ENCODE results near the gene SFSWAP.
A peak's percentile ranks its signal among the peaks of the same experiment; 100 is the strongest.
"Not testable (repeated sequence)": the region's sequence is repeated elsewhere in the genome, so short reads cannot be mapped to it uniquely, and the experiment has no call there.

The SFSWAP gene

GRCh38 chr12:131679816-131680215, 31.1 kb upstream of the SFSWAP start:
- not testable (repeated sequence) for DNase-seq

DNA sequence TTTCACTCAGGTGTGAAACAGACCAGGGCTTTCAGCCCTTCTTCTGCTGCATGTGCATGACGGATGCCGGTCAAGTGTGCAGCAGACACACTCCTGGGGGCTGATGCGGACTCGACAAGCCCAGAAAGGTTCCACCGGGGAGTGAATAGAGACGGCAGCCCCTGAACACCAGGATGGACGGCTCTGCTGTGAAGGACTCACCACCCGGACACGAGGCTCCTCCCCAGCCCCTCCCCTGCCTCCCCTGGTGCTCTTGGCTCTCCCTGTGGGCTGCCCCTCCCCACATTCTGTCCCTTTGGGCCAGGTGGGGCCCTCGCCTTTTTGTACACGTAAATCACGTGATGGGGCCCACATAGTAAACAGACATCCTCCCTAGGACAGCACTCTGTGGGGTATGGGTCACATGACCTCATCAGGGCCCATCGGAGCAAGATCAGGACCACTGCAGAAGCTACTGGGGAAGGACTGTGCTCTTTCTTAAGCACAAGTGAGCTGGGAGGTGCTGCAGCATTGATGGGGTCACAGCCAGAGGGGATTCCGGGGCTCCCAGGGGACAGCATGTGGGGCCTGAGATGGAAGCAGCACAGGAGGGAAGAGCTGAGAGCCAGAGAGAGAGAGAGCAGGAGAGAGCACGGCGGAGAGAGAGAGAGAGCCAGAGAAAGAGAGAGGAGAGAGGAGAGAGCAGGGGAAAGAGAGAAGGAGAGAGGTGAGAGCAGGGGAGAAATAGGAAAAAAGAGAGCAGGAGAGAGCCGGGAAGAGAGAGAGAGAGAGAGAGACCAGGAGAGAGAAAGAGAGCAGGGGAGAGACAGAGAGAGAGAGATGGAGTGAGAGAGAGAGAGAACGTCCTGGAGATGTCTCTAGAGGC, 30.3 kb upstream of the SFSWAP start:
- DNase-seq = not testable (repeated sequence)

DNA sequence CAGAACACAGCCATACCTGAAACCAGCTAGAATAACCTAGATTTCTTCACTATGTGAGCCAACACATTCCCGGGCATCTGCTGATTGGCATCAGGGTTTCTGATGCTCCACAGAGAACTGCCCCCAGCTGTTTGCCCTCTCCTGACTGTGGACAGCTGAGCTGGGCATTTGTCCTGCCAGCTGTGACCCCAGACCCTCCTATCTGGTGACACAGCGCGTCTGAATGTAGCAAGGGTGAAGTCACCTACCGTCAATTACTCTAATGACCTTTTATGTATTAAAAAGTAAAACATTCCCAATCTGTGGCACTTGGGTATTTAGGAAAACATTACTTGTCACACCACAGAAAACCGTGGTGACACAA, 29.7 kb upstream of the SFSWAP start:
- DNase-seq = no peak

DNA sequence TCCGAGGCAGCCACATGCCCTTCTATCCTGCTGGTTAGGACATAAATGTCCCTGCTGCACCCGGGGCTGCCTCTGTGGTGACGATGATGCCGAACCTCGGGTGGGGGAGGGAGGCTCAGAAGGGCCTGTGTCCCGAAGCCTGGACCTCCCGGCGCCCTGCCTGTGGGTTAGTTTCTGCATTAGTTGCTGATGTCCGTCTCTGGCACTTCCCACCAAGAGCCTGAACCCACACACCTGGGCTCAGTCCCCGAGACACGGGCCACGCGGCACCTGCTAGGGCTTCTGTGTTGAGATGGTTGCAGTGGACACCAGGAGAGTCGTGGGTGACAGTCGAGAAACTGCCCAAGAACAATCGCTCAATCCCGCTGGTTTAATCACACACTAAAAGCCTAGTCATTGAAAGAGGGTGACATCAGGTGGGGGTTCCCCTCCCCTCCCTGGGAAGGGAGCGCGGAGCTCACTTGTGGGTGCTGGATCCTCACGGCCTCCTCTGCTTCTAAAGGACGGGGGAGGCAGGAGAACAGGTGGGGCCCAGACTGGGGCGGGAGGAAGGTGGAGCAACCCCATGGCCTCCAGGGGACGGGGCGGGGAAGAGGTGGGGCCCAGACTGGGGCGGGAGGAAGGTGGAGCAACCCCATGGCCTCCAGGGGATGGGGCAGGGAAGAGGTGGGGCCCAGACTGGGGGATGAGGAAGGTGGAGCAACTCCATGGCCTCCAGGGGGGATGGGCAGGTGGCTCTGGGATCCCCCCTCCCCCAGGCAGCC, 29.0 kb upstream of the SFSWAP start:
- DNase-seq = peak; percentile 20

GRCh38 chr12:131682510-131682895, 28.4 kb upstream of the SFSWAP start:
- no peak for DNase-seq

DNA sequence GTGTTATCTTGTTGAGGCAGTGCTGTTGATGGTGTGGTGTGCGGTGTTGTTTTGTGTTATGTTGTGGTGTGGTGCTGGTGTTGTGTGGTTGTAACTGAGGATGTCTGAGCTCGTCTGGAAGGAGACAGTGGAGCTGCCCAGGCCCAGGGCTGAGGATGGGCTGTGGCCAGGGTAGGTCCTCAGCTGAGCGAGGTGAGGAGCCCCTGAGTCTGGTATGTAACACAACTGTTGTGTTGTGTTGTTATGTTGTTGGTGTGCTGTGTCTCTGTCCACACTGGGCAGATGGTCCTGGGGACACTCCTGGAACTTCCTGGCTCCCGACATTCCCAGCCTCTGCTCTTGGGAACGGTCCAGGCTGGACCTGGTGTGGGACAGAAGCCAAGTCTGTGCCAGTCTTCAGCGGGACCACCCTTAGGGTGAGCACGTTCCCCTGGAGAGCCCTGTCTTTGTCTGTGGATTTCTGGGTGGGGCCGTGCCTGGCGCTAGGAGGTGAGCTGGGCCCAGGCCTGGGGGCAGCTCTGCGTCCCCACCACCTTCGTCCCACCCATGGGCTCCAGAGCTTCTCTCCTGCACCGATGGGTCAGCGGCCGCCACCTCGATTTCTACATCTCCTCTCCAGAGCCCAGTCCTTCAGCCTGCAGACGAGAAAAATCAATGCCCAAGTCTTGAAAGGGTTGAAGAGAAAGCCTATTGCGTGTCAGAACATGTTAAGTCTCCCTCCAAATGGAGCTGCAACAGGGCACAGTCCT, 27.4 kb upstream of the SFSWAP start:
- no peak for DNase-seq

- DNase-seq = no peak
Observed at GRCh38 chr12:131684015-131684725, 26.7 kb upstream of the SFSWAP start.

DNA sequence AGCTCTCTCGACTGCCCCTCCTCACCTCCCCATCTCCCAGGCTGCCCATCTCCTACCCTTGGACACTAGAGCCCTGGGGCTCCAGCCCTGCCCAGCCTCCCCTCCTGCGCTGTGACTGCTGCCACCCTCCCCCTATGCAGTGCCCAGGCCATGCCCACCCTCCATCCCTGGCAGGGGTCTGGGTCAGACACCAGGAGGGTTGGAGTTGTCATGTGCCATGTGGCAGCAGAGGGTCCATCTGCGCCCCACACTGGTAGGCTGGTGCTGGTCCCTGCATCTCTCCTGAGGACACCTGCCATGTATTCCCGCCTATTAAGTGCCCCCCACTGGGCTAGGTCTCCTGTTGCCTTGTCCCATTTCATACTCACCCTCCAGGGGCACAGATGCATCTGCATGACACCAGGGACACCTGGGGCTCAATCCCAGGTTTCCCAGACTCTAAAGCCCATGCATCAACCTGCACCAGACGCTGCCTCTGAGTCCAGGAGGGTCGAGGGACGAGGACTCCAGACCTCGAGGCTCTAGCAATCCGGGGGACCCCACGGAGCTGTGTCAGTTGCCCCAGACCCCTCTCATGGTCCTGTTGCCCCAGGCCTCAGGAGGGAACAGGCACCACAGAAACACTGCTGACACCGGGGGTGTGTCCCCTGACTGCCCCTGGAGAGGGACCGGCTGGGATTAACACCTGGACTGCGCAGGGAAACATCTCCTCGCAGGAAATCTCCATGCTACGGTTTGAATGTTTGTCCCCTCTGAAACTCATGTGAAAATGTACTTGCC, 23.4 kb upstream of the SFSWAP start:
- no peak for DNase-seq

- no peak for DNase-seq
Observed at GRCh38 chr12:131688131-131688844, 22.6 kb upstream of the SFSWAP start.

GRCh38 chr12:131688845-131689154, 22.1 kb upstream of the SFSWAP start:
- DNase-seq = no peak

DNA sequence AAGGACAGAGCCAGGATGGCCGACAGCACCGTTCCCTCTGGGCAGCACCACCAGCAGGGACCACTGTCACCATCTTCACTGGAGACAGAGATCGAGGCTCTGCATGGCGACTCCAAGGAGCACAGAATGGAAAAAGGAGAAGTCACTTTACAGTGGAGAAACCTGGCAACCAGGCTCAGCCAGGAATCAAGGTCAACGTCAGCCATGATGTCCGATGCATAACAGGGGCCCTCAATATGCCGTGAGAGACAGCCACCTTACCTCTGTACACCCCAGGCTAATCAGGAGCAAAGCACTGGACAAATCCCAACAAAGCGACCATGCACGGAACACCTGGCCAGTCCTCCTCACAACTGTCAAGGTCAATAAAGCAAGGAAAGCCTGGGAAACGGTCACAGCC, 20.6 kb upstream of the SFSWAP start:
- DNase-seq = no peak

GRCh38 chr12:131692431-131692830, 18.5 kb upstream of the SFSWAP start:
- DNase-seq = no peak

DNA sequence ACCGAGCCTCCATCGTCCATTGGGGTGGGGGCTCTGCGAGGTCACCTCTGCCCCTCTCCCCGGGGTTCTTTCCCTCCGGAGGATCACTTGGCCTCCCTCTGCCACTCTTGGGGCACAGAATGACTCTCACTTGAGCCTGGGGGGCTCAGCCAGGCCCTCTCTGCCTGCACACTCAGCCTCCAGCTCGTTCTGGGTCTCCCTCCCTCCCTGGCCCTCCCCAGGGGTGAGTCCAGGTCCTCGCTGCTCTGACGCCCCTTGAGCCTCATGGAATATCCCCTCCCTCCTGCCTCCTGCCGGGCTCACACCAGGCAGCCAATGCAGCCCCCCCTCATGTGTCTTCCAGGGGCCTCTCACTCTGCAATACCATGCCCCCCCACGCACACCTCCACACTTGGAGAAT, 17.7 kb upstream of the SFSWAP start:
- DNase-seq = no peak

DNA sequence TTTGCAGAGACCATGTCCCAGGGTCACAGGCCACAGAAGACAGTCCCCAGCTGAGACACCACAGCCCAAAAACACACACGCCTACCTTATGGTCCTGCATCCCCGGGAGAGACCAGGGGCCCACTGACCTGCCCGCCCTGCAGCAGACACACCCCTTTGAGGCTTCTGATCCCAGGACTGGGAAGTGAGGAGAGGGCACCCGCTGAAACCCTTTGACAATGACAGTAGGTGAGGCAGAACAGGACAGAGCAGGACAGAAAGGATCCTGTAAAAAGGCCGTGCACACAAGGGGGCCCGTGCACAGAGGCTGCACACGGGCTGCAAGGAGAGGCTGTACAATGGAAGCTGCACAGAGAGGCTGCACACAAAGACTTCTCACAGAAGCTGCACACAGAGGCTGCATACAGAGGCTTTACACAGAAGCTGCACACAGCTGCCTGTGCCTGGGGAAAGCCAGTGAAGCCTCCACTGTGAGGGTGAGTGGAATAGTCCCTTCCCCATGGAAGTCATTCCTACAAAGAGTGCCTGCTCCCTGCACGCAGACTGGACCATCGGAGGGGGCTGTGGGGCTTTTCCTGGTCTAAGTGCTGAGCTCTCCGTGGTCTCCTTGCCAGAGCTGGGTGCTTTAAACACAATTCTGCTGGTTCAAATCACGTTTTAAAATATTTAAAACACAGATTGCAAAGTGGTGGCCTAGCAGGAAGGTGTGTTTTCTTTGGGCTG, 16.6 kb upstream of the SFSWAP start:
- no peak for DNase-seq

DNA sequence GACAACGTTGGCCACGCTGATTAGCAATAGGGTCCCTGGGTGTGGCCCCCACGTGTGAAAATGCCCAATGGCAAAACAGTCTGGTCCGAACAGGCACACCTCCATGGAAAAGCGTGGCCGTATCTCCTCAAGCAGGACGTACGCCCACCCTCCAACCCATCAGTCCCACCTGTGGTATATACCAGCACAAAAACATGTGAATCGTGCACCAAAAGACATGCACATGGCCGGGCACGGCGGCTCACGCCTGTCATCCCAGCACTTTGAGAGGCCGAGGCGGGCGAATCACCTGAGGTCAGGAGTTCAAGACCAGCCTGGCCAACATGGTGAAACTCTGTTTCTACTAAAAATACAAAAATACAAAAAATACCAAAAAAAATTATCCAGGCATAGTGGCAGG, 14.9 kb upstream of the SFSWAP start:
- no peak for DNase-seq

DNA sequence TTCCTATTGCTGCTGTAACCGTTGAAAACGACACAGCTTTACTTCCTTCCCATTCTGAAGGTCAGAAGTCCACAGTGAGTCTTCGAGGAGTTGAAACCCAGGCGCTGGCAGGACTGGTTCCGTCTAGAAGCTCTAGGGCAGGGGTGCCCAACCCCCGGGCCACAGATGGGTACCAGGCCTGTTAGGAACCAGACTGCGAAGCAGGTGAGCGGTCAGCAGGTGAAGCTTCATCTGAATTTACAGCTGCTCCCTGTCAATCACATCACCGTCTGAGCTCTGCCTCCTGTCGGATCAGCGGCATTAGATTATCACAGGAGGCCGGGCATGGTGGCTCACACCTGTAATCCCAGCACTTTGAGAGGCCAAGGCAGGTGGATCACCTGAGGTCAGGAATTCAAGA, 12.6 kb upstream of the SFSWAP start:
- DNase-seq = no peak

GRCh38 chr12:131699434-131699833, 11.5 kb upstream of the SFSWAP start:
- DNase-seq = no peak

- DNase-seq = no peak
Observed at GRCh38 chr12:131700271-131700670, 10.6 kb upstream of the SFSWAP start.

GRCh38 chr12:131701705-131702572, 9.0 kb upstream of the SFSWAP start:
- DNase-seq = no peak

DNA sequence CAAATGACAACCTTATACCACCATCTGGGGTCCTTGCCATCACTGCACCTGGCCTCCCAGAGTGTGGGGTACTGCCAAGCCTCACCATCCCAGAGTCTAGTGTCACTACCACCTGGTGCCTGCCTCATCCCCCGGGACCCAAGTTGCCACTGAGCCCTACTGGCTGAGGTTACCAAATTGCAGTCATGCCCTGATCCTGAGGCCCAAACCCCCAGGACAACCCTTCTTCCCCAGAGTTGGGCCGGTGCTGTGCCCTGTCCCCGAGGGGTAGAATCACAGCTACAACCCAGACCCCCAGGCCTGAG, 8.4 kb upstream of the SFSWAP start:
- no peak for DNase-seq
